ENCODE data around the gene REXO1.

DNA sequence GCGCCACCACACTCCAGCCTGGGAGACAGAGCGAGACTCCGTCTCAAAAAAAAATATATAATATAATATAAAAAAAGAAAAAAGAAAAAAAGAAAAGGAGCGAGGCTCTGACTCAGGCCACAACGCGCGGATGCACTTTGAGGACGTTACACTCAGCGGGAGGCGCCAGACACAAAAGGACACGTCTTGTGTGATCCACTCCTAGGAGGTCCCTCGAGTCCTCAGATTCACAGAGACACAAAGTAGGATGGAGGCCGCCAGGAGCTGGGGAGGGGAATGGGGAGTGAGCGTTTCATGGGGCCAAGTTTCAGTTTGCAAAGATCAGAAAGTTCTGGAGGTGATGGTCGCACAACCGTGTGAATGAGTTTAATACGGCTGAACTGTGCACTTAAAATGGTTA, 45.5 kb upstream of the REXO1 start:
- TF ChIP-seq SIN3A (IDR thresholded peaks at IDR 0.05; ENCODE audit: low read depth) (no peak), YY1 (IDR thresholded peaks at IDR 0.05; ENCODE audit: extremely low read depth, insufficient replicate concordance, low read depth, low read length) (no peak), EZH2 (IDR thresholded peaks at IDR 0.05) (no peak), POLR2AphosphoS5 (IDR thresholded peaks at IDR 0.05; ENCODE audit: low read depth, low read length) (no peak), ZFX (IDR thresholded peaks at IDR 0.05) (no peak), RAD21 (IDR thresholded peaks at IDR 0.05; ENCODE audit: low read depth) (no peak), EZH2phosphoT487 (IDR thresholded peaks at IDR 0.05; ENCODE audit: borderline replicate concordance) (no peak), POLR2A (IDR thresholded peaks at IDR 0.05; ENCODE audit: borderline replicate concordance, extremely low read depth, insufficient read depth, insufficient read length) (no peak), SP1 (IDR thresholded peaks at IDR 0.05; ENCODE audit: low read depth) (no peak)
- TF ChIP-seq, protein P1, sequence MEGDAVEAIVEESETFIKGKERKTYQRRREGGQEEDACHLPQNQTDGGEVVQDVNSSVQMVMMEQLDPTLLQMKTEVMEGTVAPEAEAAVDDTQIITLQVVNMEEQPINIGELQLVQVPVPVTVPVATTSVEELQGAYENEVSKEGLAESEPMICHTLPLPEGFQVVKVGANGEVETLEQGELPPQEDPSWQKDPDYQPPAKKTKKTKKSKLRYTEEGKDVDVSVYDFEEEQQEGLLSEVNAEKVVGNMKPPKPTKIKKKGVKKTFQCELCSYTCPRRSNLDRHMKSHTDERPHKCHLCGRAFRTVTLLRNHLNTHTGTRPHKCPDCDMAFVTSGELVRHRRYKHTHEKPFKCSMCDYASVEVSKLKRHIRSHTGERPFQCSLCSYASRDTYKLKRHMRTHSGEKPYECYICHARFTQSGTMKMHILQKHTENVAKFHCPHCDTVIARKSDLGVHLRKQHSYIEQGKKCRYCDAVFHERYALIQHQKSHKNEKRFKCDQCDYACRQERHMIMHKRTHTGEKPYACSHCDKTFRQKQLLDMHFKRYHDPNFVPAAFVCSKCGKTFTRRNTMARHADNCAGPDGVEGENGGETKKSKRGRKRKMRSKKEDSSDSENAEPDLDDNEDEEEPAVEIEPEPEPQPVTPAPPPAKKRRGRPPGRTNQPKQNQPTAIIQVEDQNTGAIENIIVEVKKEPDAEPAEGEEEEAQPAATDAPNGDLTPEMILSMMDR (IDR thresholded peaks at IDR 0.05 in 2 of 3, conservative IDR thresholded peaks at IDR 0.05 in 1 of 3; ENCODE audit: borderline replicate concordance in 1 of 3, insufficient read depth in 1 of 3, low read depth in 2 of 3, low read length in 2 of 3) = no peak
- TF ChIP-seq, protein P2, sequence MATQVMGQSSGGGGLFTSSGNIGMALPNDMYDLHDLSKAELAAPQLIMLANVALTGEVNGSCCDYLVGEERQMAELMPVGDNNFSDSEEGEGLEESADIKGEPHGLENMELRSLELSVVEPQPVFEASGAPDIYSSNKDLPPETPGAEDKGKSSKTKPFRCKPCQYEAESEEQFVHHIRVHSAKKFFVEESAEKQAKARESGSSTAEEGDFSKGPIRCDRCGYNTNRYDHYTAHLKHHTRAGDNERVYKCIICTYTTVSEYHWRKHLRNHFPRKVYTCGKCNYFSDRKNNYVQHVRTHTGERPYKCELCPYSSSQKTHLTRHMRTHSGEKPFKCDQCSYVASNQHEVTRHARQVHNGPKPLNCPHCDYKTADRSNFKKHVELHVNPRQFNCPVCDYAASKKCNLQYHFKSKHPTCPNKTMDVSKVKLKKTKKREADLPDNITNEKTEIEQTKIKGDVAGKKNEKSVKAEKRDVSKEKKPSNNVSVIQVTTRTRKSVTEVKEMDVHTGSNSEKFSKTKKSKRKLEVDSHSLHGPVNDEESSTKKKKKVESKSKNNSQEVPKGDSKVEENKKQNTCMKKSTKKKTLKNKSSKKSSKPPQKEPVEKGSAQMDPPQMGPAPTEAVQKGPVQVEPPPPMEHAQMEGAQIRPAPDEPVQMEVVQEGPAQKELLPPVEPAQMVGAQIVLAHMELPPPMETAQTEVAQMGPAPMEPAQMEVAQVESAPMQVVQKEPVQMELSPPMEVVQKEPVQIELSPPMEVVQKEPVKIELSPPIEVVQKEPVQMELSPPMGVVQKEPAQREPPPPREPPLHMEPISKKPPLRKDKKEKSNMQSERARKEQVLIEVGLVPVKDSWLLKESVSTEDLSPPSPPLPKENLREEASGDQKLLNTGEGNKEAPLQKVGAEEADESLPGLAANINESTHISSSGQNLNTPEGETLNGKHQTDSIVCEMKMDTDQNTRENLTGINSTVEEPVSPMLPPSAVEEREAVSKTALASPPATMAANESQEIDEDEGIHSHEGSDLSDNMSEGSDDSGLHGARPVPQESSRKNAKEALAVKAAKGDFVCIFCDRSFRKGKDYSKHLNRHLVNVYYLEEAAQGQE (IDR thresholded peaks at IDR 0.05; ENCODE audit: low read depth) = no peak
- TF ChIP-seq, protein P3, sequence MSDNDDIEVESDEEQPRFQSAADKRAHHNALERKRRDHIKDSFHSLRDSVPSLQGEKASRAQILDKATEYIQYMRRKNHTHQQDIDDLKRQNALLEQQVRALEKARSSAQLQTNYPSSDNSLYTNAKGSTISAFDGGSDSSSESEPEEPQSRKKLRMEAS (IDR thresholded peaks at IDR 0.05) = no peak
- TF ChIP-seq, protein P4, sequence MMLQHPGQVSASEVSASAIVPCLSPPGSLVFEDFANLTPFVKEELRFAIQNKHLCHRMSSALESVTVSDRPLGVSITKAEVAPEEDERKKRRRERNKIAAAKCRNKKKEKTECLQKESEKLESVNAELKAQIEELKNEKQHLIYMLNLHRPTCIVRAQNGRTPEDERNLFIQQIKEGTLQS (IDR thresholded peaks at IDR 0.05) = no peak
